GM12873 (cell line): Measurements from ENCODE around the gene SPTSSA.

Source experiments
- TF ChIP-seq, protein P1 (sequence below): IDR thresholded peaks from 2 replicates; pipeline ENCODE4 v1.5.1; 2012; ENCODE audit warnings: low read depth, mild to moderate bottlenecking, moderate library complexity, low read length, control low read depth; ENCODE audit not compliant: insufficient read depth; ENCODE audit errors: missing control alignments

The SPTSSA gene

DNA sequence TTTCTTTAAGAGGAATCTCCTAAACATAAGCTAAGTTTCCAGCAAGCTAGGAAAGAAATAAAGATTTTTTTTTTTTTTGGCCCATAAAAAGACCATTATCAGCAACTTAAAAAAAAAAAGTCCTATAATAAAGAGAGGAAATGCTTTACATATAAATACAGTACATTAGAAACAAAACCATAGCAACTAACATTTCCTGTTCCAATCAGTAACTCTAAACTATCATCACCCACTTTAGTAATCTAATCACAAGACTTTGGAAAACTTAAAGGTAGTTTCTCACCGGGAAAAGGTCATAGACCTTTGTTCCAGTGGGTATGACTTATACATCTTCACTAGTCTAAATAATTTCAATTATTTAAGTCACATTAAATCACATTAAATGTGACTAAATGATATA is 11.1 kb downstream of the SPTSSA start:
- TF ChIP-seq, protein P1, sequence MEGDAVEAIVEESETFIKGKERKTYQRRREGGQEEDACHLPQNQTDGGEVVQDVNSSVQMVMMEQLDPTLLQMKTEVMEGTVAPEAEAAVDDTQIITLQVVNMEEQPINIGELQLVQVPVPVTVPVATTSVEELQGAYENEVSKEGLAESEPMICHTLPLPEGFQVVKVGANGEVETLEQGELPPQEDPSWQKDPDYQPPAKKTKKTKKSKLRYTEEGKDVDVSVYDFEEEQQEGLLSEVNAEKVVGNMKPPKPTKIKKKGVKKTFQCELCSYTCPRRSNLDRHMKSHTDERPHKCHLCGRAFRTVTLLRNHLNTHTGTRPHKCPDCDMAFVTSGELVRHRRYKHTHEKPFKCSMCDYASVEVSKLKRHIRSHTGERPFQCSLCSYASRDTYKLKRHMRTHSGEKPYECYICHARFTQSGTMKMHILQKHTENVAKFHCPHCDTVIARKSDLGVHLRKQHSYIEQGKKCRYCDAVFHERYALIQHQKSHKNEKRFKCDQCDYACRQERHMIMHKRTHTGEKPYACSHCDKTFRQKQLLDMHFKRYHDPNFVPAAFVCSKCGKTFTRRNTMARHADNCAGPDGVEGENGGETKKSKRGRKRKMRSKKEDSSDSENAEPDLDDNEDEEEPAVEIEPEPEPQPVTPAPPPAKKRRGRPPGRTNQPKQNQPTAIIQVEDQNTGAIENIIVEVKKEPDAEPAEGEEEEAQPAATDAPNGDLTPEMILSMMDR = no peak

DNA sequence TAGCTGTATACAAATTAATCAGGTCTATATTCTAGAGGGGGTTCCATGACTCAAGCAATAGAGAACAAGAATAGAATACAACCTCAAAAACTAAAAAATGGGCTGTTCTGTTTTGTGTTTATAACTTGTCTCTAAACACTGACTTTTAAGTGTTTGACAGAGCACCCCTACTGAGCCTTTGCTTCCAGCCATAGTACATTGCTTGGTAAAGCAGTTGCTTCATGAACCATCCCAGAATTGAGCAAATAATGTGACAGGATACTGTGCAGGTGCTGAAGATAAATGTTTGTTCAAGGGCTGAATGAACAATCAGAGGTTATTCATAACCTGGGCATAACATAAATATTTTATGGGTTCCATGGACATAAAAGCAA is 11.5 kb downstream of the SPTSSA start:
- TF ChIP-seq, protein P1 = no peak

DNA sequence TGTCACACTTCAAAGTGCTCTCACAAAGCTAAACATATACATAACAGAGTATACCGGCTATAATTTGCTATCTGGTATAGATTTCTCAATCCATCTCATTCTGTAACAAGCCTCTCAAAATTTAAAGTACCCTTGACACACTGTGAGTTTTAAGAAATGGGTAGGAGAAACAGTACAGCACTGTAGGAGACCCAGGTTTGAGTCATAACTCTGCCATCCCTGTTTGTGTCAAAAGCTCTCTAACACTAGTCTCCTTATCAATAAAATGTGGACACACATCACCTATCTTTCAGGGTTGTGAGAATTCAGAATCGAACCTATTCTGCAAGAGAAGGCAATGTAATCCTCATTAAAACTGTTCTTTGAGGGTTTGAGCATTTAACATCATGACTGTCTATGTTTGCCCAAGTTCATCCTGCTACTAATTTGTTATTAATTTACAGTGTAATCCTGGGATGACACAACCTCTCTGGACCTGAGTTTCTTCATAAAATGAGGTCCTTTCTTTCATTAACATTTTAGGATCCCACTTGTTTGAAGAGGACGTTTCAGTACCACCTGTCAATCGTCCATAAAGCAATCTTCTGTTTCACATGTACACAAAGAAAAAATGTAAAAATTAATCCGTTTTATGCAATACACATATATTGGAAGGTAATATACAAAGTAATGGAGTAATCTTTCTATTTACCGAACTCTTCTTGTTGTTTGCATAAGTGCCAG is 12.1 kb downstream of the SPTSSA start:
- TF ChIP-seq, protein P1 = no peak

DNA sequence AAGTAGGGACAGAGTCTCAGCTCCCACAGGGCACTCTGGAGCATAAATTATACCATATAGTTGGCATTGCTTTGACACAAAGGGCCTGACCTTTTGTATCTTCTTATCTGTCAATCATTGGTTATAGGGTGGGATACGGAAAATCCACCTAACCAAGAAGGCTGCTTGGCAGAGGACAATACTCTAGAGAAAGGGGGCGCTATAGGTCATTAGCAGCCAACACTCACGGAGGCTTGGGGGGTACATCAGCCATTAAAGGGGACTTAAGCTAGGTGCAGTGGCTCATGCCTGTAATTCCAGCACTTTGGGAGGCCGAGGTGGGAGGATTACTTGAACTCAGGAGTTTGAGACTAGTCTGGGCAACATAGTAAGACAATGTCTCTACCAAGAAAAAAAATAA is 22.9 kb downstream of the SPTSSA start:
- TF ChIP-seq, protein P1 = peak; percentile 5

DNA sequence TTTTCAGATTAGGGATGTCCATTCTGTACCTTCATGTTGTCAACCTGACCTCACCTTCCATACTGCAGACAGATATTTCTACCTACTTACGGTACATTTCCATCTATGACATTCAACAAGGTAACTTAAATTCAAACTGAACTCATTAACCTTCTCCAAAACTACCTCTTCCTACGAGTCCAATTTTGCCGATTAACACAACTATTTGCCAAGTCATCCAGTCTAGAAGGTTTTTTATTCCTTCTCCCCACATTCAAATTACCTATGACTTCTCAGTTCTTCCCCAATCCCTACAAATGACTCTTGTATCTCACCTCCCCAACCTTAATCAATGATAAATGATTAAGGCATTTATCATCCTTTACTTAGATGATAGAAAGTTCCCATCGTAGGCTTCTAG is 23.6 kb downstream of the SPTSSA start:
- TF ChIP-seq, protein P1 = no peak

DNA sequence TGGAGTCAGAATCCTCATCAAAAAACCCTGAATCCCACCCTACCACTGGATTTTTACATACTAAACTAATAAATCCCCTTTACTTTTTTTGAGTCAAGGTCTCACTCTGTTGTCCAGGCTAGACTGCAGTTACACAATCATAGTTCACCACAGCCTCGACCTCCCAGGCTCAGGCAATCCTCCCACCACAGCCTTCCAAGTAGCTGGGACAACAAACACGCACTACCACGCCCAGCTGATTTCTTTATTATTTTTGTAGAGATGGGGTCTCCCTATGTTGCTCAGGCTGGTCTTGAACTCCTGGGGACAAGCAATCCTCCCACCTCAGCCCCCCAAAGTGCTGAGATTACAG is 24.3 kb downstream of the SPTSSA start:
- TF ChIP-seq, protein P1 = no peak

DNA sequence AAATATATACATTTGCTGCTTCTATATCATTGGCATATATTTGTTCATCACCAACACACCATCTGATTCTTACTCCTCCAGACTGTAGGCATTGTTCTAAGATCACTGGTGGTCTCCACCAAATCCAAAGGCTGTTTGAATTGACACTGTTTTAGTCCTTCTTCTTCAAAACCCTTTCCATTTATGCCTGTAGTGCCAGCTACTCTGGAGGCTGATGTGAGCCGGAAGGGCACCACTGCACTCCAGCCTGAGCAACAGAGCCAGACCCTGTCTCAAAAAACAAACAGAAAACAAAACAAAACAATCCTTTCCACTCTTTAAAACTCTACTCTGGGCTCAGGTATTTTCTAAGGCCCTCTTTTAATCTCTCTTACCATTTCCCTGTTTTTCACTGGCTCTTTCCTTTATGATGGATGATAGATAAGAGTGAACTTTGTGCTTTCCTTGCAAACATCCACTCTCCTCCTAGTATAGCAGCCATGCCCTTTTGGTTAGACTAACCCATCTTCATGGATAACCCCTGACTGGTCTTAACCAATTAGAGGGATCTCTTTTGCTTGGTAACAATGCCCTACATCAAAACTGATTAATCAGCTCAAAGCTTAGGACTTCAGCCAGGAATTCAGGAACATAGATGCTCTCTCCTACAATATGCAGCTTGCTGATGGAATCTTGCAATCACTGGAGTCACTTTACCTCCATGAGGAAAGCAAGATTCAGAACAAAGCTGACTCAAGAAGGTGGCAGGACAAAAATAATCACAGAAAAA is 24.9 kb downstream of the SPTSSA start:
- TF ChIP-seq, protein P1 = no peak
